NCI-H2081 treated with DMSO at 0.1 percent for 48 hours (cell line): ENCODE data around the gene PRF1.
"Not testable (repeated sequence)": the region's sequence is repeated elsewhere in the genome, so short reads cannot be mapped to it uniquely, and the experiment has no call there.

Experiments
- DNase-seq: peaks from one replicate; lab custom pipeline; 2025; lab: John Stamatoyannopoulos, UW

Gene PRF1

DNA sequence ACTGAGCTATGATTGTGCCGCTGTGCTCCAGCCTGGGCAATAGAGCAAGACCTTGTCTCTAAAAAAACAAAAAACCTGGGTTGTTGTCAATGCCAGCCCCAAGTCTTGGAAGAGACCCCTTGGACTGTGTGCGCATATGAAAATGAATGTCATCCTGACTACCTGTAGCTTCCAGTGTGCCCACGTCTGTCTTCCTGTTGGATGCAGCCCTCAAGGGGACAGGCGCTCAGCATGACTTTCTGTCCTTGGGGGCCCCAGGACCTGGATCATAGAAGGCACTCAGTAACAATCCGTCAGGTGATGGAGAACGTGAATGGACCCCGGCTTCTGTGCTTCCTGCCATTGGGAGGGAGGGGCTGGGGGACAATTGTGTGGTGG is 9.0 kb downstream of the PRF1 start:
- DNase-seq: no peak

- DNase-seq: no peak
Measured at GRCh38 chr10:70592746-70593512, 9.6 kb downstream of the PRF1 start.

- DNase-seq: no peak
Measured at GRCh38 chr10:70592186-70592735, 10.3 kb downstream of the PRF1 start.

DNA sequence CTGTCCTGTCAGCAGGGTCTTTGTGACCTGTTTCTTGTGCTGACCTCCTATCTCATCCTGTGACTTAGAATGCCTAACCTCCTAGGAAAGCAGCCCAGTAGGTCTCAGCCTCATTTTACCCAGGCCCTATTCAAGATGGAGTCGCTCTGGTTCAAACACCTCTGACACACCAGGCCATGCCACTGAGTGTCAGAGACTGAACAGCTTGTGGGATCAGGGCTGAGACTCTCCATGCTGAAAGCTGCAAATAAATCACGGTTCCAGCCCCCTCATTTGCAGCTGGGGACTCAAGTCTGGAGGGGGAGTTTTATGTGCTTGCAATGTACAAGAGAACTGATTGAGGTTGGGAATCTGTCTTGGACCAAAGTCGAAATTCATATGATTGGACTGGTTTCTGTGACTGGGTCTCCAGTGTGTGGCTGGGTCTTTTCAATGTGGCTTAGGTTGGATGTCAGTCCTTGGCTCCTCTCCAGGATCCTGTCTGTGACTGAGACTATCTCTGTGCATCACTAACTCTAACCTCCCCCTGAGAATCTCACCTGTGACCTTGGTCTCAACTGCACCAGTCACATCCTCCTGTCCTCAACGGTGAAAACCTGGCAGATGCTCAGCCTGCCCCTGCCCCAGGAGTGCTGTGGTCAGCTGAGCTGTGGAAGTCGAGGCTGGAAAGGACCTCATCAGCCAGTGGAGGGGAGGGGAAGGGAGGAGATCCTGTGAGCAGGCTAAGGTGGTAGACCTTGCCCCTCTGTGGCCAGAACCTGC is 11.7 kb downstream of the PRF1 start:
- DNase-seq: no peak

DNA sequence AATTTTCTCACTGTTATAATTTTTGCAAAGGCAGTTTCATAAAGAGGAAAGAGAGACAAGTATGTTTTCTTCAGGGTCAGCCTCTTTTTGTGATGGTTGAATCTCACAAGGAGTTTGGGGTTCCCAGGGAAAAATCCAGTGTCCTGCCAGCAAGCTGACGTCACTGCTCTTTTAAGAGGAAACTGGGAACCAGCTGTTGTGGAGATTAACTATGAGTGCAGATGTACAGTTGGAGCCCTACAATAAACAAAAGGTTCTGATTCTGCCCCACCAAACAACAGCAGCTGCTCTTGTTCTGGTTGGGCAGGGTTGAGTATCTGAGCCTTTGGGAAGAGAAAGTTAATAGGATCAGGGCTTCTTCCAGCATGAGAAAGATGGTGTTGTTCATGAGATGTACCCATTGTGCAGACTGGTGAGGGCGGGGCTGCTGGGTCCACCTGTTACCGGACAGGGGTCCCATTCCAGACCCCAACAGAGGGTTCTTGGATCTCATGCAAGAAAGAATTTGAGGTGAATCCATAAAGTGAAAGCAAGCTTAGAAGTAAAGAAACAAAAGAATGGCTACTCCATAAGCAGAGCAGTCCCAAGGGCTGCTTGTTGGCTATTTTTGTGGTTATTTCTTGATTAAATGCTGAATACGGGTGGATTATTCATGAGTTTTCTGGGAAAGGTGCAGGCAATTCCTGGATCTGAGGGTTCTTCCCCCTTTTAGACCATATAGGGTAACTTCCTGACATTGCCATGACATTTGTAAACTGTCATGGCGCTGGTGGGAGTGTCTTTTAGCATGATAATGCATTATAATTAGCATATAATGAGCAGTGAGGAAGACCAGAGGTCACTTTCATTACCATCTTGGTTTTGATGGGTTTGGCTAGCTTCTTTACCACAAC is 12.5 kb downstream of the PRF1 start:
- DNase-seq: no peak

DNA sequence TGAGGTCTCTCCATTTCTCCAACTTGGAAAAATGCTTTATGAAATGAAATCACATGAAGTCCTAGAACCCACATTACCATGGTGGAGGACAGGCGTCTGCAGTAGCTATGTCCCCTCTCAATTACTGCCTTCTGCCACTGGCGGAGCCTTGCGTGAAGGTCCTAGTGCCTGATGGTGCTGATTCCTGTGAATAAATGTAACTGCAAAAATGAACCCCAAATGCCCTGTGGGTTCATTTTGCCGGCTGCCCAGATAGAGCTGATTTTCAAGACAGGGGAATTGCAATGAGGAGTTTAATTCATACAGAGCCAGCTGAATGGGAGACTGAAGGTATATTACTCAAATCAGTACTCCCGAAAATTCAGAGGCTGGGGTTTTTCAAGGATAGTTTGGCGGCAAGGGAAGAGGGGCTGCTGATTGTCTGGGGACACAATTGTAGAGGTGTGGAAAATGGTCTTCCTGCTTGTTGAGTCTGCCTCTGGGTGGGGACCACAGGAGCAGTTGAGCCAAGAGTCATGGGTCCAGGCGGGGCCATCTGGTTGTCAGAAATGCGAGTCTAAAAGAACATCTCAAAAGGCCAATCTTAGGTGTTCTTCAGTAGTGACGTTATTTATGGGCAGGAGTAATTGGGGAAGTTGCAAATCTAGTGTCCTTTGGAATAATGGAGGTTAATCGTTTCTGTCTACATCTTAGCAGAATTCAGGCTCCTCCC is 13.5 kb downstream of the PRF1 start:
- DNase-seq: no peak

GRCh38 chr10:70588255-70588654 is 14.3 kb downstream of the PRF1 start:
- no peak for DNase-seq

DNA sequence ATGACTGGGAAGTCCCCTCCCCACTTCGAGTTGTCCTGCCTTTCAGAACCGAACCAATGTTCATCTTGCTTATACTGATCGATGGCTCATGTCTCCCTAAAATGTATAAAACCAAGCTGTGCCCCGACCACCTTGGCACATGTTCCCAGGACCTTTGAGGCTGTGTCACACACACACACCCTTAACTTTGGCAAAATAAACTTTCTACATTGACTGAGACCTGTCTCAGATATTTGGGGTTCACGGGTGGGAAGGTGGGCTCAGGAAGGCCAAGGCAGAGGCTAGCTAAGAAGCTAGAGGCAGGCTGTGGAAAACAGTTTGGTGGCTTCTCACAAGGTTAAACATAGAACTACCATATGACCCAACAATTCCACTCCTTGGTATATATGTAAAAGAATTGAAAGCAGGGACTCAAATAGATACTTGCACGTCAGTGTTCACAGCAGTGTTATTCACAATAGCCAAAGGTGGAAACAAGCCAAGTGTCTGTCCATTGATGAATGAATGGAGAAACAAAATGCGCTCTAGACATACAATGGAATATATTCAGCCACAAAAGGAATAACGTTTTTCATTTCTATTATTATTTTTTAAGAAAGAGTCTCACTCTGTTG is 15.4 kb downstream of the PRF1 start:
- DNase-seq: no peak

DNA sequence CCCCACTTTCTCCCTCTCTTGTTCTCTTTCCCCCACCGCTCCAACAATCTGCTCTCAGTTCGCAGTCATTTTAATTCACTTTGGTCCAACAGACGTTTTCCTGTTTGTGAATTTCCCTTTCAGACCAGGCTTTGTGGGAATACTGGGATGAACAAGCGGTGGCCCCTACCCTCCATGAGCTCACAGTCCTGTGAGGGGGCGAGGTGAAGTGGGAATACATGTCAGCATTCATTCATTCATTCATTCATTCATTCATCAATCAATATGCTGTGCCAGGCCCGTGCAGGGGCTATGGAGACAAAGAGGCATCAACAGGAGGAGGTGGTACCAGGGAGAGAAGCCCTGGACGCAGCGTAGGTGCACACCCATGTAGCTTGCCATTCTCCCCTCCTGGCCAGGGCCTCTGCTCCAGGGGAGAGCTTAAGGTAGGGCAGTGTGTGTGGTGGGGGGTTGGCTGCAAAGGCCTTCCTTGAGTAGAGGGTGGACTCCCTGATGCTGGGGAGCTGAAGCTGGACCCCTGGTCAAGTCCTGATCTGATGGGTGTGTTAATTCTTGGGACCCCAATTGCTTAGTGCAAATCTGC is 16.1 kb downstream of the PRF1 start:
- DNase-seq: no peak

- DNase-seq: no peak
Measured at GRCh38 chr10:70585578-70586169, 16.9 kb downstream of the PRF1 start.

DNA sequence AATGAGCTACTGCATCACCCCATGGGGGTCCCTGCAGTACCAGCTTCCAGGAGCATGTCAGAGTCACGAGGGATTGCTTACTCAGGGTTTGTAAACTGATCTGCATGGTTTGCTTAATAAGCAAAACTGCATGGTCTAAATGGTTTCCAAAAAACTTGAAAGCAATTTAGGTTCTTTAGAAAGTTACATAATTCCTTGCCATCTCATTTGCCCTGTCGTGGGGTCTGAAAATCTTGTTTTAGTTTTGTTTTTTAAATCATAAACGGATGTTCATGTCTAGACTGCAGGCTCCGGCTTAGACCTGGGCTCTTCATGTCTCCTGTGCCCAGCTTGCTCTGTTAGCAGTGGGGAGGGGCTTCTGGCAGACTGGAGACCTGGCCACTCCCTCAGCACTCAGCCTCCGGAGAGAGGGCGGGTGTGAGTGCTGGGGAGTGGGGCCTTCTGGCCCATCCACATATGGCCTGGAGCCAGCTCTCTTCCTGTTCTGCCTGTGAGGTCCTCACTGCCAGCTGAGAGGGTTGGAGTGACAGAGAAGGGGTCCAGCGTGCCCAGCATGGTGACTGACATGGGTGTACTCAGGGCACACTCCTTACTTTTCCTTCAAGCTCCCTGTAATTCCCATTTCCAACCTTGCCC is 17.5 kb downstream of the PRF1 start:
- DNase-seq: peak; percentile 25

- DNase-seq: no peak
Measured at GRCh38 chr10:70584366-70584765, 18.2 kb downstream of the PRF1 start.

- DNase-seq: no peak
Measured at GRCh38 chr10:70583669-70584037, 18.9 kb downstream of the PRF1 start.

DNA sequence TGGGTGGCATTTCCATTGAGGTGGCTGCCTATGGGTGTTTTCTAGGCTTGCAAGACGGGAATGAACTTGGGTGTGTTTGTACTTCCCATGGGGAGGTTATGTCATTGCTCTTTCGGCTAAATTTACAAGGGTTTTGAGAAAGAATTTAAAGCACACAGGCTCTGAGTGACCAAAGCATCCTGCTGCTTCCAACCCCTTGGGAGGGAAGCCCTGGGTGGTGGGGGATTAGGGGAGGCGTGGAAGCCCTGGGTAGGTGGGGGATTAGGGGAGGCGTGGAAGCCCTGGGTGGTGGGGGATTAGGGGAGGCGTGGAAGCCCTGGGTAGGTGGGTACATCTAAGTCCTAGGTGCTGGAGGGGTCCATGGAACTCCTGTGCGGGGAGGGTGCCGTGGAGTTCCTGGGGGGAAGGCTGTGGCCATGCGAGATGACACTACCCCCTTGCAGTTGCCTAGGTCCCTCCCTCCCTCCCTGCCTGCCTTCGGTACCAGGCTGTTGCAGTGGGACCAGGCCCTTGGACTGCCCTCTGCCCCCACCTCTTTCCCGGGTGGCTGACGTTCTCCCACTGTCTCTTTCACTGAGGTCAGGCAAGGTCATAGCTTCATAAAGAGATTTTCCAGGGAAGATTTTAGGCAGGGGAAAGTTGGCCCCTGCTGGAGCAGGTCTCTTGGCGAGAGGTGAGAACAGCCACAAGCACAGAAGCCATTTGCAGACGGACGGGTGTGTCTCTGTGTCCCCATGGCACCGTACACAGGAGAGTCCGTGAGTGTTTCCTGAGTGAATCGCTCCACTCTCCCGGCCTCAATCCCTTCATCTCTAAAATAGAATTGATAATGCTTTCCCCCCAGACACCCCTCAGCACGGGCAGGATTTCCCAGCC is 19.5 kb downstream of the PRF1 start:
- DNase-seq: no peak

DNA sequence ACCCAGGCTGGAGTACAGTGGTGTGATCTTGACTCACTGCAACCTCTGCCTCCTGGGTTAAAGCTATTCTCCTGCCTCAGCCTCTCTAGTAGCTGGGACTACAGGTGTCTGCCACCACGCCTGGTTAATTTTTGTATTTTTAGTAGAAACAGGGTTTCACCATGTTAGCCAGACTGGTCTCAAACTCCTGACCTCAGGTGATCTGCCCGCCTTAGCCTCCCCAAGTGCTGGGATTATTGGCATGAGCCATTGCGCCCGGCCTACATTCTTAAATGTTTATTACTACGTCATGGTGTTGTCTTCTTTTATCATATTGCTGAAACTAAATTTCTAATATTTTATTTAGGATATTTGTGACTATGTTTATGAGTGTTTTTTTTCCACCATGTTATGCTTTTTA is 21.4 kb downstream of the PRF1 start:
- DNase-seq: not testable (repeated sequence)

- DNase-seq: no peak
Measured at GRCh38 chr10:70579234-70580002, 23.1 kb downstream of the PRF1 start.

DNA sequence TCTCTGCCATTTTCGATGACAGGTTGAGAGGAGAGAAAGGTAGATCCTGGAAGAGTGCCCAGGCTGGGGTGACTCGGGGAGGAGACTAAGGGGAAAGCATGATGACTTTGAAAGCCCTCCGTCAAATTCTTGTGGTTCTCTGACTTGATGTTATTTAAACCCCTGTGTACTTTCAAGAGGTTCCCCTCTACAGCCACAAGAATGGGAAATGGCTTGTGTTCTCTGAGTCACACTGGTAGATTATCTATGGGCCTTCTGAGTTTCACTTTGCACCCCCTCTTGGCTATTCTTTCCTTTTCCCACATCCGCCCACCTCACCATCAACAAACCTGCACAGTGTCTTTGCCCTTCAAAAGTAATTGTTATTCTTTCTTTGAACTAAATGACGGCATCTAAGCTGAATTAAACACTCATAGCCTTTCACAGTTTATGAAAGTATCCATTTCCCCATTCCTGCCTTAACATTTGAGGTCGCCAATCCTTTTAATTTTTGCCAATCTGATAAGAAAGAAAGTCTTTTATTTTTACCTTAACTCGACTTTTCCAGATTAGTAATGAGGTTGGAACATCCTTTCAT is 24.1 kb downstream of the PRF1 start:
- no peak for DNase-seq
